Colonic mucosa (tissue), 4 donors: ENCODE results near the gene UBL4B. TPM values are rescaled to one million over a fixed set of nuclear protein-coding genes. Genes with fewer than 3 reads are reported as not detected.

Experiments used
- DNase-seq: peaks from one replicate; pipeline ENCODE4 v3.0.0-alpha.2; 2020
- H3K27ac ChIP-seq: fragments of 200-600 bp; one replicate; pipeline ENCODE4 v1.8.0; 2021
- H3K27me3 ChIP-seq: fragments of 200-600 bp; one replicate; pipeline ENCODE4 v1.8.0; 2021
- H3K36me3 ChIP-seq: fragments of 200-600 bp; one replicate; pipeline ENCODE4 v1.8.0; 2021
- H3K4me1 ChIP-seq: fragments of 200-600 bp; one replicate; pipeline ENCODE4 v1.8.0; 2021; ENCODE audit warnings: mild to moderate bottlenecking
- H3K4me3 ChIP-seq: fragments of 200-600 bp; one replicate; pipeline ENCODE4 v1.8.0; 2021
- H3K9ac ChIP-seq, 2 donors: one replicate each; pipeline ENCODE4 v1.7.0; 2013; ENCODE audit warnings: control low read depth in 2 of 2, low read depth in 2 of 2, low read length in 2 of 2
- H3K9me3 ChIP-seq: fragments of 200-600 bp; one replicate; pipeline ENCODE4 v1.8.0; 2021
- CTCF ChIP-seq: fragments of 200-600 bp; IDR thresholded peaks from one replicate; pipeline ENCODE4 v1.8.0; 2022; ENCODE audit warnings: antibody characterized with exemption, mild to moderate bottlenecking
- intact Hi-C: fragments of 100-400 bp; cut with DNase I; formaldehyde crosslinking; loops from one replicate; pipeline ENCODE4 v1.14.1; 2022
- total RNA-seq, 2 donors: library from RNA; stranded (reverse); fragmentation: NEBNext Ultra II Directional in 1 of 2; extraction: Animal tissue kit (Norgen Biotek cat#: 25700) in 1 of 2; gene quantifications; one replicate each; pipeline ENCODE4 v1.2.1, GENCODE V29; 2021
- donor health status: healthy.
- donor health status: DM: no; HTN: no; CAD: no.
- donor health status: DM: no; HTN: no; CAD: no.

Gene UBL4B
- total RNA-seq, 2 donors from 2014 or later = not detected

DNA sequence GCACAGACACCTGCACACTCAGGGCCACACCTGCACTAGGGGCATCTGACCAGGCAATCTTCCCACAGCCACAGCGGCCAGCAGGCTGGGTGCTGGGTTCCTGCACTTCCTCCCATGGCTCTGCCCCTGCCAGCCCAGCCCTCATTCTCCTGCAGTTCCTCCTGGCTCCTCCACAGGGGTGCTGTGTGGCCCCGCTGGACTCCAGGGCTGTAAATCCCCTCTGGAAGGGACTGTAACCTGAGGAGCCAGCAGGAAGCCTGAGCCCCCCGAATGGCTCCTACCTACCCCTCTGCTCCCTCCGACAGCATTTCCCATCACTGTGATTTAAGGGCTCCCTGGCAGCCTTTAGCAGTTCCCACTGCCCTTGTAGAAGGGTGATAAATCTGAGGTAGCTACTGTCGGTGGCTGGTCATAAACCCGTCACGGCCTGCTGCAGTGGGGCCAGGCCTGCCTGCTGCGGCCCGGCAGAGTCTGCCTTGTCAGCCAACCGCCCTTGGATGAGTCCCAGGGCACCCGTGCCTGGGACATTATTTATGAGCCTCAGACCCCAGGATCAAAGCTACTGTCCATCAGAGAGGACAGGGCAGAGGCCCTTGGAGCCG is 8.8 kb downstream of the UBL4B start:
- Histone ChIP-seq H3K36me3 (no peaks in the 10 kb centered on the region), H3K27ac (no peak overlapping the region), H3K27me3 (no peaks in the 10 kb centered on the region), H3K4me3 (no peak overlapping the region), H3K9me3 (no peaks in the 10 kb centered on the region), H3K9ac (no peak overlapping the region), H3K4me1 (no peaks in the 10 kb centered on the region)
- intact Hi-C loops = no loop called here
- DNase-seq = no peak
- no peak for TF ChIP-seq CTCF

DNA sequence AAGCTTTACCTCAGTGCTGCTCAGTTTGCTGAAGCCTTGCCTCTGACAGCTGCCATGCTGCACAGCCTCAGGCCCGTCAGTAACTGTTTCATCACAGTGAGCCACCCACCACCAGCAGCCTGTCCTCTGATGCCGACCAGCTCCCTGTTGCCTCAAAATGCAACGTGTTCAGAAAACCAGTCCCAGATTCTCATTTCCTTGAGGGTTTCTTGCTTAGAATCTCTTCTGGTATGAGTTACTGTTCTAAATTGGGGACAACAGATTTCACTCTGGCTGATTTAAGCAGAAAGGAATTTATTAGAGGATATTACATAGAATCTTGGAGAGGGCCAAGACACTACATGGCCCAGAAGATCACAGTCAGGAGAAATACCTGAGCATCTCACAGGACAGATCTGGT is 11.0 kb downstream of the UBL4B start:
- no peak overlapping the region for H3K9ac ChIP-seq
- intact Hi-C loops = no loop called here
- no peak for TF ChIP-seq CTCF

GRCh38 chr1:110125810-110126209 is 13.6 kb downstream of the UBL4B start:
- no peak overlapping the region for H3K9ac ChIP-seq
- H3K27me3 ChIP-seq = peaks cover 14% of the 10 kb centered on the region
- no peak for TF ChIP-seq CTCF
- no peak overlapping the region for H3K4me3 ChIP-seq
- H3K36me3 ChIP-seq = no peaks in the 10 kb centered on the region
- H3K4me1 ChIP-seq = no peaks in the 10 kb centered on the region
- H3K27ac ChIP-seq = no peak overlapping the region
- H3K9me3 ChIP-seq = no peaks in the 10 kb centered on the region
- intact Hi-C loops = no loop called here
- DNase-seq = no peak

More for the DNA sequence above, 11.0 kb downstream of the UBL4B start:
- H3K4me1 ChIP-seq = no peaks in the 10 kb centered on the region
- H3K4me3 ChIP-seq = no peak overlapping the region
- H3K9me3 ChIP-seq = no peaks in the 10 kb centered on the region
- H3K36me3 ChIP-seq = no peaks in the 10 kb centered on the region
- H3K27ac ChIP-seq = no peak overlapping the region
- DNase-seq = no peak
- H3K27me3 ChIP-seq = no peaks in the 10 kb centered on the region

- TF ChIP-seq CTCF = no peak
- Histone ChIP-seq H3K27me3 (peaks cover 14% of the 10 kb centered on the region), H3K4me3 (no peak overlapping the region), H3K9ac (no peak overlapping the region), H3K4me1 (no peaks in the 10 kb centered on the region), H3K27ac (no peak overlapping the region), H3K9me3 (no peaks in the 10 kb centered on the region), H3K36me3 (no peaks in the 10 kb centered on the region)
- no peak for DNase-seq
- intact Hi-C loops = no loop called here
Observed at GRCh38 chr1:110130113-110130591, 17.9 kb downstream of the UBL4B start.

GRCh38 chr1:110130989-110131388 is 18.7 kb downstream of the UBL4B start:
- no peaks in the 10 kb centered on the region for H3K9me3 ChIP-seq
- no peak overlapping the region for H3K27ac ChIP-seq
- H3K4me3 ChIP-seq = no peak overlapping the region
- intact Hi-C loops = no loop called here
- H3K9ac ChIP-seq = no peak overlapping the region
- no peak for TF ChIP-seq CTCF
- no peaks in the 10 kb centered on the region for H3K36me3 ChIP-seq
- H3K4me1 ChIP-seq = no peaks in the 10 kb centered on the region
- DNase-seq = no peak
- H3K27me3 ChIP-seq = peaks cover 14% of the 10 kb centered on the region
